Endodermal cell (in vitro differentiated cells): ENCODE measurements around the gene SENP1. TPM values are rescaled to one million over a fixed set of nuclear protein-coding genes. Genes with fewer than 3 reads are reported as not detected.

Experiments
- DNase-seq: peaks from one replicate; pipeline ENCODE4 v3.0.0-alpha.2; 2017
- H3K27ac ChIP-seq: 2 replicates; pipeline ENCODE4 v1.5.1; 2013; ENCODE audit warnings: mild to moderate bottlenecking, low read depth, low read length, moderate library complexity
- H3K27me3 ChIP-seq: 2 replicates; pipeline ENCODE4 v1.6.1; 2013; ENCODE audit warnings: mild to moderate bottlenecking, low read length, moderate library complexity; ENCODE audit not compliant: insufficient read depth, control insufficient read depth, poor library complexity, severe bottlenecking
- H3K36me3 ChIP-seq: 2 replicates; pipeline ENCODE4 v1.7.0; 2013; ENCODE audit warnings: mild to moderate bottlenecking, low read length, moderate library complexity; ENCODE audit not compliant: control insufficient read depth, insufficient read depth
- H3K4me1 ChIP-seq: one replicate; pipeline ENCODE4 v1.7.0; 2013; ENCODE audit warnings: low read length; ENCODE audit not compliant: control insufficient read depth, insufficient read depth
- H3K4me3 ChIP-seq: 2 replicates; pipeline ENCODE4 v1.5.1; 2013; ENCODE audit warnings: mild to moderate bottlenecking, low read length, moderate library complexity
- H3K9ac ChIP-seq: 2 replicates; pipeline ENCODE4 v1.6.1; 2013; ENCODE audit warnings: mild to moderate bottlenecking, low read length, moderate library complexity; ENCODE audit not compliant: poor library complexity, severe bottlenecking; ENCODE audit errors: extremely low read depth
- H3K9me3 ChIP-seq: 2 replicates; pipeline ENCODE4 v1.6.1; 2013; ENCODE audit warnings: mild to moderate bottlenecking, low read length, moderate library complexity; ENCODE audit not compliant: control insufficient read depth
- H3K27ac Mint-ChIP-seq: 2 replicates; pipeline ENCODE4 v1.8.0; 2020; ENCODE audit warnings: mixed read lengths
- H3K27me3 Mint-ChIP-seq: 2 replicates; pipeline ENCODE4 v1.8.0; 2021; ENCODE audit warnings: mild to moderate bottlenecking, mixed read lengths; ENCODE audit not compliant: insufficient read depth
- H3K36me3 Mint-ChIP-seq: 2 replicates; pipeline ENCODE4 v1.8.0; 2020; ENCODE audit warnings: low read depth, mixed read lengths
- H3K4me1 Mint-ChIP-seq: 2 replicates; pipeline ENCODE4 v1.8.0; 2020; ENCODE audit warnings: mixed read lengths
- H3K4me3 Mint-ChIP-seq: 2 replicates; pipeline ENCODE4 v1.8.0; 2020; ENCODE audit warnings: mild to moderate bottlenecking, moderate library complexity, mixed read lengths
- H3K9me3 Mint-ChIP-seq: 2 replicates; pipeline ENCODE4 v1.8.0; 2020; ENCODE audit warnings: mild to moderate bottlenecking, mixed read lengths
- CTCF ChIP-seq: fragments of 200-600 bp; sonication (generic); conservative IDR thresholded peaks from 2 replicates; pipeline ENCODE4 v1.5.0; 2021; ENCODE audit warnings: antibody characterized with exemption, mild to moderate bottlenecking
- WGBS, 2 experiments: methylation state at CpG; one replicate each; pipeline versions ENCODE4 v1.1.5 to v1.1.7; 2013; ENCODE audit warnings: missing lambda C conversion rate in 2 of 2, mixed read lengths in 1 of 2; ENCODE audit not compliant: insufficient coverage in 1 of 2, insufficient read length in 1 of 2; 5-methylcytosine and 5-hydroxymethylcytosine counted together
- total RNA-seq, 2 donors: library from RNA; stranded (reverse); fragmentation: NEBNext Ultra II Directional in 1 of 2; extraction: Animal tissue kit (Norgen Biotek cat#: 25700) in 1 of 2; gene quantifications; 2 replicates in 1 of 2; 3 replicates in 1 of 2; pipeline ENCODE4 v1.2.1, GENCODE V29; 2021

The SENP1 gene
- total RNA-seq, 2 donors from 2014 or later, result 30.6 to 39.6 TPM

- Mint-ChIP-seq H3K4me1 (peaks cover 29% of the 10 kb centered on the region), H3K27ac (no peak overlapping the region), H3K4me3 (peak overlapping the region; percentile 56), H3K9me3 (no peaks in the 10 kb centered on the region), H3K36me3 (no peaks in the 10 kb centered on the region), H3K27me3 (peaks cover 98% of the 10 kb centered on the region)
- Histone ChIP-seq H3K27ac (peak overlapping the region; percentile 84), H3K9ac (no peak overlapping the region), H3K4me1 (peaks cover 11% of the 10 kb centered on the region), H3K27me3 (peaks cover 94% of the 10 kb centered on the region), H3K4me3 (peak overlapping the region; percentile 76), H3K9me3 (no peaks in the 10 kb centered on the region), H3K36me3 (no peaks in the 10 kb centered on the region)
- WGBS, 2 experiments, result 9 to 10% methylated on average over 20 to 38 of the region's 38 CpGs
- peak; percentile 77 for DNase-seq
- TF ChIP-seq CTCF, result no peak
Measured at GRCh38 chr12:48003226-48004052, 102.4 kb downstream of the SENP1 start.

- H3K4me3 Mint-ChIP-seq, result peak overlapping the region; percentile 56
- peak; percentile 85 for DNase-seq
- H3K36me3 Mint-ChIP-seq, result no peaks in the 10 kb centered on the region
Measured at GRCh38 chr12:48002773-48003218, 103.1 kb downstream of the SENP1 start.

GRCh38 chr12:48002414-48002730, 103.5 kb downstream of the SENP1 start:
- Mint-ChIP-seq H3K36me3 (no peaks in the 10 kb centered on the region), H3K9me3 (no peaks in the 10 kb centered on the region), H3K27ac (no peak overlapping the region), H3K27me3 (peaks cover 98% of the 10 kb centered on the region), H3K4me1 (peaks cover 29% of the 10 kb centered on the region), H3K4me3 (peak overlapping the region; percentile 56)
- peak overlapping the region; percentile 76 for H3K4me3 ChIP-seq
- H3K27ac ChIP-seq, result peak overlapping the region; percentile 84
- TF ChIP-seq CTCF, result no peak
- WGBS, 2 experiments, result 0 to 1% methylated on average over 9 to 13 of the region's 13 CpGs
- peaks cover 11% of the 10 kb centered on the region for H3K4me1 ChIP-seq
- no peak for DNase-seq
- no peaks in the 10 kb centered on the region for H3K36me3 ChIP-seq
- H3K9ac ChIP-seq, result no peak overlapping the region
- H3K9me3 ChIP-seq, result no peaks in the 10 kb centered on the region
- peaks cover 94% of the 10 kb centered on the region for H3K27me3 ChIP-seq

More at GRCh38 chr12:48002773-48003218, 103.1 kb downstream of the SENP1 start:
- H3K27ac ChIP-seq, result peak overlapping the region; percentile 84
- peaks cover 94% of the 10 kb centered on the region for H3K27me3 ChIP-seq
- WGBS, 2 experiments, result 4% methylated on average over 3 to 26 of the region's 26 CpGs
- H3K9me3 ChIP-seq, result no peaks in the 10 kb centered on the region
- Mint-ChIP-seq H3K27me3 (peaks cover 98% of the 10 kb centered on the region), H3K9me3 (no peaks in the 10 kb centered on the region), H3K4me1 (peaks cover 29% of the 10 kb centered on the region), H3K27ac (no peak overlapping the region)
- peaks cover 11% of the 10 kb centered on the region for H3K4me1 ChIP-seq
- no peak for TF ChIP-seq CTCF
- no peaks in the 10 kb centered on the region for H3K36me3 ChIP-seq
- H3K9ac ChIP-seq, result no peak overlapping the region
- H3K4me3 ChIP-seq, result peak overlapping the region; percentile 76
